HepG2 (cell line): Measurements from ENCODE around the gene PSD4. TPM values are rescaled to one million over a fixed set of nuclear protein-coding genes. Genes with fewer than 3 reads are reported as not detected.

Experiments
- AGO1 ChIP-seq: fragments of 200-400 bp; formaldehyde crosslinking; IDR thresholded peaks from 2 replicates; pipeline ENCODE4 v1.6.1; 2017; ENCODE audit warnings: mild to moderate bottlenecking, low read depth, low read length, moderate library complexity; ENCODE audit not compliant: poor library complexity, severe bottlenecking
- CEBPB ChIP-seq: IDR thresholded peaks from 2 replicates; pipeline ENCODE4 v1.6.1; 2011; ENCODE audit warnings: low read depth, low read length, improper control_type of control experiment, borderline replicate concordance
- ELF4 ChIP-seq: sonication (generic); formaldehyde crosslinking; IDR thresholded peaks from 2 replicates; pipeline ENCODE4 v1.5.0; 2020; ENCODE audit warnings: missing genetic modification reagents, mild to moderate bottlenecking, moderate library complexity, borderline replicate concordance
- IKZF5 ChIP-seq: IDR thresholded peaks from 2 replicates; pipeline ENCODE4 v1.6.1; 2018; ENCODE audit warnings: missing genetic modification reagents, mild to moderate bottlenecking, missing compliant biosample characterization
- NR2C2 ChIP-seq: sonication (generic); formaldehyde crosslinking; IDR thresholded peaks from 2 replicates; pipeline ENCODE4 v1.4.0; 2020; ENCODE audit warnings: missing genetic modification reagents, mild to moderate bottlenecking, moderate library complexity, borderline replicate concordance
- ZNF362 ChIP-seq: sonication (generic); formaldehyde crosslinking; IDR thresholded peaks from 2 replicates; pipeline ENCODE4 v1.4.0; 2020; ENCODE audit warnings: missing genetic modification reagents, mild to moderate bottlenecking, borderline replicate concordance
- ZNF414 ChIP-seq: sonication (generic); formaldehyde crosslinking; IDR thresholded peaks from 2 replicates; pipeline ENCODE4 v1.5.0; 2020; ENCODE audit warnings: missing genetic modification reagents
- ZNF616 ChIP-seq: sonication (generic); formaldehyde crosslinking; IDR thresholded peaks from 2 replicates; pipeline ENCODE4 v1.5.0; 2020; ENCODE audit warnings: low read depth, mild to moderate bottlenecking, missing genetic modification reagents
- polyA plus RNA-seq, 8 experiments: library from polyadenylated mRNA; depleted of rRNA in 3 of 8; stranded (reverse) in 7 of 8; unstranded in 1 of 8; fragments of >200 nt; fragmentation: Illumina TruSeq in 4 of 8; extraction: Trizol in 4 of 8; gene quantifications; 2 replicates each; pipeline versions ENCODE4 v1.2.1 to v1.2.3, GENCODE V29; 2011 to 2016; ENCODE audit warnings: low read depth in 4 of 8, missing spikeins in 1 of 8, mixed read lengths in 1 of 8; ENCODE audit not compliant: insufficient read depth in 1 of 8
- total RNA-seq, 5 experiments: library from RNA; depleted of rRNA; stranded (reverse); fragments of >200 nt; fragmentation: Illumina TruSeq; extraction: Trizol; gene quantifications; 2 replicates each; pipeline ENCODE4 v1.2.3, GENCODE V29; 2016; ENCODE audit warnings: low read depth in 1 of 5
- TF ChIP-seq, protein P1 (sequence below): sonication (generic); formaldehyde crosslinking; IDR thresholded peaks from 2 replicates; pipeline ENCODE4 v1.9.0; 2021; ENCODE audit warnings: mild to moderate bottlenecking, missing genetic modification reagents
- TF ChIP-seq, protein P2 (sequence below), 2 experiments: sonication (generic) in 1 of 2; formaldehyde crosslinking in 1 of 2; IDR thresholded peaks; 2 replicates each; pipeline versions ENCODE4 v1.5.1 to v1.6.1; 2011 to 2020; ENCODE audit warnings: borderline replicate concordance in 1 of 2, low read depth in 1 of 2, low read length in 1 of 2, mild to moderate bottlenecking in 1 of 2, missing genetic modification reagents in 1 of 2, moderate library complexity in 1 of 2
- TF ChIP-seq, protein P3 (sequence below): sonication (generic); formaldehyde crosslinking; IDR thresholded peaks from 2 replicates; pipeline ENCODE4 v1.5.0; 2020; ENCODE audit warnings: missing genetic modification reagents, mild to moderate bottlenecking, borderline replicate concordance

PSD4 gene
- total and polyA plus RNA-seq, 2 of the 13 experiments (the other 11 are each of a cell fraction or from before 2014, with no cell fraction given): 5.8 to 9.4 TPM

GRCh38 chr2:113240915-113241911, 67.4 kb downstream of the PSD4 start (continued):
- no peak for TF ChIP-seq ZNF414 (CRISPR knock-in tag)
- peak; percentile 80; the same call in 1 of the 2 replicates for TF ChIP-seq IKZF5 (CRISPR knock-in tag)
- TF ChIP-seq, protein P1, sequence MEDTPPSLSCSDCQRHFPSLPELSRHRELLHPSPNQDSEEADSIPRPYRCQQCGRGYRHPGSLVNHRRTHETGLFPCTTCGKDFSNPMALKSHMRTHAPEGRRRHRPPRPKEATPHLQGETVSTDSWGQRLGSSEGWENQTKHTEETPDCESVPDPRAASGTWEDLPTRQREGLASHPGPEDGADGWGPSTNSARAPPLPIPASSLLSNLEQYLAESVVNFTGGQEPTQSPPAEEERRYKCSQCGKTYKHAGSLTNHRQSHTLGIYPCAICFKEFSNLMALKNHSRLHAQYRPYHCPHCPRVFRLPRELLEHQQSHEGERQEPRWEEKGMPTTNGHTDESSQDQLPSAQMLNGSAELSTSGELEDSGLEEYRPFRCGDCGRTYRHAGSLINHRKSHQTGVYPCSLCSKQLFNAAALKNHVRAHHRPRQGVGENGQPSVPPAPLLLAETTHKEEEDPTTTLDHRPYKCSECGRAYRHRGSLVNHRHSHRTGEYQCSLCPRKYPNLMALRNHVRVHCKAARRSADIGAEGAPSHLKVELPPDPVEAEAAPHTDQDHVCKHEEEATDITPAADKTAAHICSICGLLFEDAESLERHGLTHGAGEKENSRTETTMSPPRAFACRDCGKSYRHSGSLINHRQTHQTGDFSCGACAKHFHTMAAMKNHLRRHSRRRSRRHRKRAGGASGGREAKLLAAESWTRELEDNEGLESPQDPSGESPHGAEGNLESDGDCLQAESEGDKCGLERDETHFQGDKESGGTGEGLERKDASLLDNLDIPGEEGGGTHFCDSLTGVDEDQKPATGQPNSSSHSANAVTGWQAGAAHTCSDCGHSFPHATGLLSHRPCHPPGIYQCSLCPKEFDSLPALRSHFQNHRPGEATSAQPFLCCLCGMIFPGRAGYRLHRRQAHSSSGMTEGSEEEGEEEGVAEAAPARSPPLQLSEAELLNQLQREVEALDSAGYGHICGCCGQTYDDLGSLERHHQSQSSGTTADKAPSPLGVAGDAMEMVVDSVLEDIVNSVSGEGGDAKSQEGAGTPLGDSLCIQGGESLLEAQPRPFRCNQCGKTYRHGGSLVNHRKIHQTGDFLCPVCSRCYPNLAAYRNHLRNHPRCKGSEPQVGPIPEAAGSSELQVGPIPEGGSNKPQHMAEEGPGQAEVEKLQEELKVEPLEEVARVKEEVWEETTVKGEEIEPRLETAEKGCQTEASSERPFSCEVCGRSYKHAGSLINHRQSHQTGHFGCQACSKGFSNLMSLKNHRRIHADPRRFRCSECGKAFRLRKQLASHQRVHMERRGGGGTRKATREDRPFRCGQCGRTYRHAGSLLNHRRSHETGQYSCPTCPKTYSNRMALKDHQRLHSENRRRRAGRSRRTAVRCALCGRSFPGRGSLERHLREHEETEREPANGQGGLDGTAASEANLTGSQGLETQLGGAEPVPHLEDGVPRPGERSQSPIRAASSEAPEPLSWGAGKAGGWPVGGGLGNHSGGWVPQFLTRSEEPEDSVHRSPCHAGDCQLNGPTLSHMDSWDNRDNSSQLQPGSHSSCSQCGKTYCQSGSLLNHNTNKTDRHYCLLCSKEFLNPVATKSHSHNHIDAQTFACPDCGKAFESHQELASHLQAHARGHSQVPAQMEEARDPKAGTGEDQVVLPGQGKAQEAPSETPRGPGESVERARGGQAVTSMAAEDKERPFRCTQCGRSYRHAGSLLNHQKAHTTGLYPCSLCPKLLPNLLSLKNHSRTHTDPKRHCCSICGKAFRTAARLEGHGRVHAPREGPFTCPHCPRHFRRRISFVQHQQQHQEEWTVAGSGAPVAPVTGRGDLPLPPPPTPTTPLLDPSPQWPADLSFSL (CRISPR knock-in tag): peak; percentile 81
- TF ChIP-seq NR2C2 (CRISPR knock-in tag): no peak
- no peak for TF ChIP-seq ZNF362 (CRISPR knock-in tag)
- TF ChIP-seq ELF4 (CRISPR knock-in tag): no peak
- TF ChIP-seq, protein P2, sequence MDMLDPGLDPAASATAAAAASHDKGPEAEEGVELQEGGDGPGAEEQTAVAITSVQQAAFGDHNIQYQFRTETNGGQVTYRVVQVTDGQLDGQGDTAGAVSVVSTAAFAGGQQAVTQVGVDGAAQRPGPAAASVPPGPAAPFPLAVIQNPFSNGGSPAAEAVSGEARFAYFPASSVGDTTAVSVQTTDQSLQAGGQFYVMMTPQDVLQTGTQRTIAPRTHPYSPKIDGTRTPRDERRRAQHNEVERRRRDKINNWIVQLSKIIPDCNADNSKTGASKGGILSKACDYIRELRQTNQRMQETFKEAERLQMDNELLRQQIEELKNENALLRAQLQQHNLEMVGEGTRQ (IDR thresholded peaks at IDR 0.05; ENCODE audit: low read depth, low read length): 0 out of 2 replicates have a peak, but pooled peaks have one; percentile 13
- TF ChIP-seq, protein P2 (CRISPR knock-in tag; IDR thresholded peaks at IDR 0.05; ENCODE audit: borderline replicate concordance): no peak
- TF ChIP-seq AGO1: no peak
- TF ChIP-seq ZNF616 (CRISPR knock-in tag): no peak
- TF ChIP-seq CEBPB: peak; percentile 98
- TF ChIP-seq, protein P3, sequence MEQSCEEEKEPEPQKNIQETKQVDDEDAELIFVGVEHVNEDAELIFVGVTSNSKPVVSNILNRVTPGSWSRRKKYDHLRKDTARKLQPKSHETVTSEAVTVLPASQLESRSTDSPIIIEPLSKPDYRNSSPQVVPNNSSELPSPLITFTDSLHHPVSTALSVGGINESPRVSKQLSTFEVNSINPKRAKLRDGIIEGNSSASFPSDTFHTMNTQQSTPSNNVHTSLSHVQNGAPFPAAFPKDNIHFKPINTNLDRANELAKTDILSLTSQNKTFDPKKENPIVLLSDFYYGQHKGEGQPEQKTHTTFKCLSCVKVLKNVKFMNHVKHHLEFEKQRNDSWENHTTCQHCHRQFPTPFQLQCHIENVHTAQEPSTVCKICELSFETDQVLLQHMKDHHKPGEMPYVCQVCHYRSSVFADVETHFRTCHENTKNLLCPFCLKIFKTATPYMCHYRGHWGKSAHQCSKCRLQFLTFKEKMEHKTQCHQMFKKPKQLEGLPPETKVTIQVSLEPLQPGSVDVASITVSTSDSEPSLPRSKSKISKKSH (CRISPR knock-in tag): no peak; the same call in 1 of the 2 replicates
